HG02885 (cell line): Measurements from ENCODE around the gene DENND1A.
"Not testable (repeated sequence)": the region's sequence is repeated elsewhere in the genome, so short reads cannot be mapped to it uniquely, and the experiment has no call there.

Experiments used
- ATAC-seq: cut with Tn5 transposase; IDR thresholded peaks from one replicate; pipeline ENCODE4 v1.9.1; 2021; ENCODE audit warnings: mild to moderate bottlenecking; ENCODE audit not compliant: unreplicated experiment, poor library complexity

DENND1A gene

DNA sequence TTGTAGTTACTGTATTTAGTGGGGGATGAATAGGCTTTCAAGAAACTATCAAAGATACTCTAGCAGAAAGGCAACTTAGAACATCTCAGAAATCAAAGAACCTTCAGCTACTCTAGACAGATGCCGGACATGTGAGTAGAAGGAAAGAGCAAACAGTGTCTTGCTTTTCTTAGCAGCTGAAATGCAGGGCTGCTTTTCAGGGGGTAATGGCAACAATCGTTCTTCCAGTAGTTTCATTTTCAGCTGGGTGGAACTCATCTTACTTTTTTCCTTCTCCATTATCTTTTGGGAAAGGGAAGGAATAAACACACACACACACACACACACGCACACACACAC, 292.4 kb downstream of the DENND1A start:
- no peak for ATAC-seq

- not testable (repeated sequence) for ATAC-seq
Observed at GRCh38 chr9:123636805-123637204, 293.1 kb downstream of the DENND1A start.

DNA sequence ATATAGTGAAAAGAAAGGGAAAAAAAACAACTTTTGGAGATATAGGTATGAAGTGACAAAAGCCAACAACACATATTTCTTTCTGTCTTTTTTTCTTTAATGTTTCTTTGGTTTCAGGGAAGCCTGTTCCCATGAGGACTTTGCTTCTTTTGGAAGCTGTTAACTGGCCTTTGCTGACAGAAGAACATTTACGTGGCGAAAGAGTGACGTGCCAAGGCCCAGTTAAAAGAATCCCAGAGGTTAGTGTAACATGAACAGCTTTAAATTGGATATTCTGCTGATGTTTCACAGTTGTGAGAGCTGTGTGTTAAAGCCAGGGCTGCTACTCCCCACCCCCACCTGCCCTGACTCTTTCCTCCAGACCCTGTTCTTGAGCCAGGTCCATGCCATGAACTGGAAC, 298.1 kb downstream of the DENND1A start:
- ATAC-seq, result no peak

DNA sequence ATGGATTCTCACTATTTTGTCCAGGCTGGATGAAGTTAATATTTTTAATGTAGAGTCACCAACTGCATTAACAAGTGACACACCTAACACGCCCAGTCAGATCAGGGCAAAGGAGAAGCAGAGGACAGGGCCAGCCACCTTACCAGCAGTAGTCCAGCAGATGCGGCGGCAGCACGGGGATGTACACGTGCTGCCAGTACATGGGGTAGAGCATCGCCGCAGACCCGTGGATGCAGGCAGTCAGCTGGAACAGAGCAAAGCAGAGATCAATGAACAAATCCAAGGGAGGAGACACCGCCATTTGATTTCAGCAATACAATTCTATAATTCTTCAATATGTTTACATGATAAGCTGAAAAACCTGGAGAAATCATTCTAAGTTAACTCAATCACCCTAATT, 299.7 kb downstream of the DENND1A start:
- ATAC-seq, result no peak

DNA sequence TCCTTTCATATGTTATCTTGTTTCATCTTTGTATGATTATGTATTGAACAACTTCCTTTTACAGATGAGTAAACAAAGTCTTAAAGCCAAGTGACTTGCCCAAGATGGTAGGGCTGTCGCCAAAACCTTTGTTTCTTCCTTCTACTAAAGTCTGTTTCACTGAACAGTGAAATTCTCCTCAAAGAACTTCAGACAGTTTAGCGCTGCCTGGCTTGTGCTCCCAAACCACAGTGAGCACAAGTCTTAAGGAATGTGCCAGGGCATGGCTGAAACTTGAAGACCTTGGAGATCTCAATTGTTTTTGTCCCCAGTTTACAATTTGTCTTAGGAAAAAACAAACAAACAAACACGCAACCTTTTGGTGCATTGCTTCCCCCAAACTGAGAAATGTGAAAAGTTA, 300.4 kb downstream of the DENND1A start:
- no peak for ATAC-seq

GRCh38 chr9:123622711-123623241, 307.1 kb downstream of the DENND1A start:
- ATAC-seq, result no peak

DNA sequence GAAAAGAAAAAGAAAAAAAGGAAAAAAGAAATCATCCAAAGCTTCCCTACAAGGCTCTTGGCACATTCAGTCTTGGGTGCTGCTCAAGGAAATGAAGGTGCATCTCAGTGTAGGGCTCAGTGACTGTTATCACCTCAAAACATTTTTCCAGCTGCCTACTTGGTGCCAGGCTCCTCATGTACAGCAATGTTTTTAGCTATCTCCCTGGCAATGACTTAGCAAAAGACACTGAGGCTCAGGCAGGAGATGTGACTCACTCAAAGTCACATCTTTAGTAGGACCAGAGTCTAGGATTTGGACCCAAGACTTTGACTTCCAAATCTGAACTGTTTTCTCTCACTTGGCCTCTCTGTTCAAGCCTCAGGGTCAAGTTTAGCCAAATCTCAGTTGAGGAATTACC, 309.7 kb downstream of the DENND1A start:
- no peak for ATAC-seq

DNA sequence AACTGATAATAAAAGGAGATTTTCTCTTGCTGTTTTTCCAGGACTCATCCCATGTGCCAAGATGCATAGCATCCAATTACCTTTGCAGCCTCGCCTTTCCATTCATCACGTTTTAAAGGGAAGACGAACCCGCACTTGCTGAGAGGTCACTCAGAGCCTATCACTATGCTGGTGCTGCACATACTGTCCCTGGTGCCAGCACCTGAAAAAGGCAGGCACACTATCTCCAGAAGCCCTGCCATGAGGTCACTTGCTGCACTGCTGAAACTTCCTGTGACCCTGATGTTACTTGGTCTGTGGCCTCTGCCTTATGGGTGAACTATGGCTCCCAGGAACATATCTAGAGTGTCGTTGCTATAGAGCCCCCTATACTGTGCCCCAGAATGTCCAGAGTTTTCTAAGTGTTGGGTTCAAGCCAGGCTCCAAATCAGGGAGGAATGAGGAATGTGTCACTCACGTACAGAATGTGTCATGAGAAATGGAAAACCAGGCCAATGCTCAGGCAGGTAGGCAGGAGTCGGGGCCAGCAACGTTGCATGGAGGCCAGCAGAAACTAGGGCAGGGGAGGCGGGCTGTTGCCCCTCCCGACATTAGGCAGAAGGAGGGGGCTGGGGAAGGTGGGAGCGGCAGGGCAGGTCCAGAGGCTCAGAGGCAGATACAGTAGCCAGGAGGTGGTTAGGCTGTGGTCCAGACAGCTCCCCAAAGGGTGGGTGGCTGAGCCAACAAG, 311.8 kb downstream of the DENND1A start:
- no peak for ATAC-seq

GRCh38 chr9:123617286-123617685, 312.6 kb downstream of the DENND1A start:
- no peak for ATAC-seq

GRCh38 chr9:123616707-123617106, 313.2 kb downstream of the DENND1A start:
- ATAC-seq, result no peak

DNA sequence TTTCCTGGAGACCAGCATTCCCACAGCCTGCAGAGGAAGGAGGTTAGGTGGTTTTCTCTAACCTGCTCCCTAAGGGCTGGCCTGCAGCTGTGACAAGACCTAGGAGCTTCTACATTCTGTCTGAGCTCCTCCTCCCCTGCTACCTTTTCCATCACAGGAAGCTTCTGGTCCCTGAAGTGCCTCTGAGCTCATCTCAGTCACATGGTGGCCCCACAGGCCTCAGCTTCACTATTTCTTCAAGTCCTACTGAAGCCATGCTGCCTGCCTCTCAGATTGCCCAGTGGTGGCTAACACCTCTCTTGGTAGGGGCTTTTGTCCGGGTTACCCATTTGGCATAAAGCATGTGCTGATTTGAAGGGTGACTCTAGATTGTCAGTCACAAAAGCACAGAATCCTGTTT, 314.5 kb downstream of the DENND1A start:
- no peak for ATAC-seq

DNA sequence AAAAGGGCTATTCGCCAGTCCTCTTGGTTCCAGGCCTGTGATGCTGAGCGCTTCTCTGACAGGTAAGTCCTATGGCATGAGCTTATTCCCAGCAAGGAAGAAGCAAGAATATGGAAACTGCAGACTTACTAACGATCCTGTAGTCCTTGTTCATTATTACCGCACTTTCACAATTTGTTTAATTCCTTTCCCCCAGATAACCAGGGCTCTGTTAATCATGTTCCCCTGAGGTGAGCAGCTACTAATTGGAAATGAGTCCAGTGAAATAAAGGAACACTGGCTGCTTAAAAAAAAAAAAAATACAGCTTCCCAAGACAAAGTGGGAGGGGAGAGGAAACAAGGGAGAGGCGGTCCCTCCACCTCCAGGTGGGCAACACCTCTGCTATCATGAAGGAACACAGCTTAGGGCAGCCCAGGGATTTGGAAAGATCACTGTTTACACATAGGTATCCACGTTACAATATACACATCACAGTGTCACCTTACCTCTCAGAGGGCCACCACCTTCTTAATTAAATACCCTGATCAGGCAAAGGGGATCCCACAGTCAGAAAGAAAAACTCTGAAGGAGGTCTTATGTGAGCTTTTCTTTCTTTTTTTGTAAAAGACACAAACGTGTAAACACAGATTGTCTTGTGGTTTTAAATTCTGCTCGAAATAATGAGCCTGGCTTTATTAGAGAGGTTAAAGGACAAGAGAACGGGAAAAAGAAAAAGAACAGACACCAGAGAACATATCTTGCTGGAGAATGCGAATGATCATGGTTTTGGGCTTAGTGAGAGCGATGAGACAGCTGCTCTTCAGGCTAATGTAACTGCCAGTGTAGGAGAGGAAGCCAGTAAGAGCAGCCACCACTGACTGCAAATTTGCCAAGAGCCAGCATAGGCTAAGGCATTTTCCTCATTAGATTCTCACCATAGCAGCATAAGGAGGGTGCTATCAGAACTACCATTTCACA, 315.3 kb downstream of the DENND1A start:
- no peak for ATAC-seq

GRCh38 chr9:123611226-123611625, 318.7 kb downstream of the DENND1A start:
- ATAC-seq, result no peak

DNA sequence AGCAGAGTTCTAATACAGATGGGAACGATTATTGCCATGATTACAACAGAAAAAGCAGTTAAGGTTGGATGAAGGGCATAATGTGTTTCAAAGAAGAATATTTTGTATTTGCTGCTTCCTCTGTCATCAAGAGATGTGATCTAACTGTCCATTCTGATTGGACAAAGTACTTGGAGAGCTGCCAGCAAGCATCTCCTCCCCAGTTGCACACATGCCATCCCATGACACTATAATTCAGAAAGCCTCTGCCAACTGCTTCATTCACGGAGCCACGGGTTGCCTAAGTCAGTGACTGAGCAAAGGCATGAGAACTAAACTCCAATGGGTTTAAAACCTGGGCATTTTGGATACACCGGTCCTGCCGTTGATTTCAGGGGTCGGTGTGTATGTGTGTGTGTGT, 320.1 kb downstream of the DENND1A start:
- no peak for ATAC-seq

- peak; percentile 97 for ATAC-seq
Observed at GRCh38 chr9:123608104-123608503, 321.8 kb downstream of the DENND1A start.

GRCh38 chr9:123607479-123607878, 322.4 kb downstream of the DENND1A start:
- ATAC-seq, result no peak

DNA sequence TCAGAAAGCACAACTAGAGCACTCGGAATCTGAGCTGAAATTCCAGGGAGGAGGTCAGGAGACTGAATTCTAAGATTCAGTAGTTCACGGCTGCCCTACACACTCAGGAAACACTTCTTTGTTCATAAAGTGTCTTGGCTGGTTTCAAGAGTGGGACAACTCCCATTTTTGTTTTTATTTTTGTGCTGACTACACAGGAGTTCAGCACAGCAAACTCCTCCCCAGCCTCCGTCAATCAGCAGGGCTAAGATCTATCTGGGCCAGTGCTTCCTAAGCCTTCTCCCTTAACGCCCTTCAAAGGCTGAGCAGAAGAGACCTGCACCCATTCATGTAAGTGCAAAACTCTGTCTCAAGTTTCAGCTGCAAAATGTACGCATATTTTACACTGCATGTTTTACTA, 323.8 kb downstream of the DENND1A start:
- no peak for ATAC-seq

GRCh38 chr9:123605286-123605685, 324.6 kb downstream of the DENND1A start:
- ATAC-seq, result no peak

- ATAC-seq, result no peak
Observed at GRCh38 chr9:123604861-123605260, 325.1 kb downstream of the DENND1A start.

DNA sequence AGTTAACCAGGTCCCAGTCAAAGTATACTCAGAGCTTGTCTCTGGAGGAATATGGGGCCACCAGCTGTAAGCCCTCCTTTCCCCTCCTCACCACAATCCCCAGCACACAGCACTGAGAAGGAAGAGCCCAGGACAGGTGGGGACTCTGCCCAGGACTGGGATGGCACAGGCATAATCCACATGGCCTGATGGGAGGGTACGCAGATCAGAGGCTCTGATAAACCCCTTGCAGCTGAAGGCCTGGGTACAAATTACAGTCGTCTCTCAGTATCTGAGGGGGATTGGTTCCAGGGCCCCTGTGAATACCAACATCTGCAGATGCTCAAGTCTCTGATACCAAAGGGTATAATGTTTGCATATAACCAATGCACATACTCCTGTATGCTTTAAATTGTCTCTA, 328.1 kb downstream of the DENND1A start:
- no peak for ATAC-seq

DNA sequence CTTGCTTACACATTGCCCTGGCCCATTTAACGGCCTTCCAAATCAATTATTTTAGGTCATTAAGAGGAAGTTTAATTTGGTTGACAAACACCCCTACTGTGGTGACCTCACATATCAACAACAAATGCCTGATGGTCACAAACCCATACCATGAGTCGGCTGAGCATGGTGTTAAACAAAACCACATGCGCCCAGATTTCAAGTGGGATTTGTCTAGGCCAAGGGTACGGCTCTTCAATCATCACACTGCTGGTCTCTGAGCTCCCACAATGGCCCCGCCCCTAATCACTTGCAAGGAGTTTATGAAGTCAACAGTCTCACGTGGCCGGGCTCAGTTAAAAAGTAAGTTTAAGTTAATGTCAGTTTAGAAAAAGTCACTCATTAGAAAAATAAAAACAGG, 330.1 kb downstream of the DENND1A start:
- no peak for ATAC-seq
